Measurements from ENCODE around the gene ITK.

ITK gene

DNA sequence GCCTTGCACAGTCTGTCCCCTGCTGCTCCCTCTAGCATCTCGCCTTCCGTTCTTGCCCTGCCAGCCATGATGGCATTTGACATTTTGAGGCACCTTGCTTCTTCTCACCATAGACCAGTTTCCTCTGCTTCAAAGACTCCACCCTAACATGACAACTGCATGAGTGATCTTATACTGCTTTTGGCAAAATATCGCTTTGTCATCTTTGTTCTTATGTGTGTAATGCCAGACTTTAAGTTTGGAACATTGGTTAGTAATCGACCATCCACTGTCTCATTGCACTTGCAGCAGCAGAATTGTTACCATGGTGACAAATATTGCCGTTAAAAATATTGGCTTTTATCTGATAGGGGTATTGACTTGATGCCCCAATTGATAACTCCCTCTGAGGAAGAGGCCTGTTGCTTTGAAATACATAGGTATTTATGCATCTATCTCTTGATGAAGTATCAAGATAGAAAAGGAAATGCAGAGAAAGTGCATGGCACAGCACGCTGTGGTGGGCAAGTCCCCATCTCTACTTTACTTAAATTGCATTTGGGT, 21.4 kb upstream of the ITK start:
- ChIA-PET CTCF (interaction anchor here (2.8 kb wide), 1 partner anchor 11 kb away, joined by 22 read pairs; no protein-coding TSS in a partner anchor), POLR2A (no interaction called here)
- no peak for DNase-seq (ENCODE audit: low read depth, low spot score)
- no peak overlapping the region for H3K4me3 ChIP-seq (ENCODE audit: low read depth, low read length)
- TF ChIP-seq, protein P1, sequence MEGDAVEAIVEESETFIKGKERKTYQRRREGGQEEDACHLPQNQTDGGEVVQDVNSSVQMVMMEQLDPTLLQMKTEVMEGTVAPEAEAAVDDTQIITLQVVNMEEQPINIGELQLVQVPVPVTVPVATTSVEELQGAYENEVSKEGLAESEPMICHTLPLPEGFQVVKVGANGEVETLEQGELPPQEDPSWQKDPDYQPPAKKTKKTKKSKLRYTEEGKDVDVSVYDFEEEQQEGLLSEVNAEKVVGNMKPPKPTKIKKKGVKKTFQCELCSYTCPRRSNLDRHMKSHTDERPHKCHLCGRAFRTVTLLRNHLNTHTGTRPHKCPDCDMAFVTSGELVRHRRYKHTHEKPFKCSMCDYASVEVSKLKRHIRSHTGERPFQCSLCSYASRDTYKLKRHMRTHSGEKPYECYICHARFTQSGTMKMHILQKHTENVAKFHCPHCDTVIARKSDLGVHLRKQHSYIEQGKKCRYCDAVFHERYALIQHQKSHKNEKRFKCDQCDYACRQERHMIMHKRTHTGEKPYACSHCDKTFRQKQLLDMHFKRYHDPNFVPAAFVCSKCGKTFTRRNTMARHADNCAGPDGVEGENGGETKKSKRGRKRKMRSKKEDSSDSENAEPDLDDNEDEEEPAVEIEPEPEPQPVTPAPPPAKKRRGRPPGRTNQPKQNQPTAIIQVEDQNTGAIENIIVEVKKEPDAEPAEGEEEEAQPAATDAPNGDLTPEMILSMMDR (IDR thresholded peaks at IDR 0.05; ENCODE audit: insufficient read depth, low read length, missing control alignments): no peak

DNA sequence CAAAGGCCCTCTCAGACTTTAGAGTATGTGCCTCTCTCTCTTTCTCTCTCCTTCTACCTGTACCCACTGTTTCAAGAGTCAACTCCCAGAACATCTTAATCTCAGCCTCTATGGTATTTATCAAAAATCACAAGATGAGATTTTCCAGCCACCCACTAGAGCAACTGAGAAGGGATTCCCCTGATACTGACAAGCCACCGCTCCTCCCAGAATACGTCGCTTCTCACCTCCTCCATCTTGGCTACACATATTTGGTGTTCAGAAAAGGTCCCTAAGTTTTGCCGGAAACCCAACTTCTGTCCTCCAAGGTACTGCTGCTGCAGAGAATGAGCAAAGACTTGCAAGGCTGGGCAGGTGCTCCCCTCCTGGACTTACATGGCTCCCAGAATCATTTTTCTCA, 20.6 kb upstream of the ITK start:
- TF ChIP-seq, protein P1 (IDR thresholded peaks at IDR 0.05; ENCODE audit: insufficient read depth, low read length, missing control alignments): no peak
- CTCF ChIA-PET: no interaction called here
- POLR2A ChIA-PET: no interaction called here
- H3K4me3 ChIP-seq (ENCODE audit: low read depth, low read length): no peak overlapping the region
- no peak for DNase-seq (ENCODE audit: low read depth, low spot score)

DNA sequence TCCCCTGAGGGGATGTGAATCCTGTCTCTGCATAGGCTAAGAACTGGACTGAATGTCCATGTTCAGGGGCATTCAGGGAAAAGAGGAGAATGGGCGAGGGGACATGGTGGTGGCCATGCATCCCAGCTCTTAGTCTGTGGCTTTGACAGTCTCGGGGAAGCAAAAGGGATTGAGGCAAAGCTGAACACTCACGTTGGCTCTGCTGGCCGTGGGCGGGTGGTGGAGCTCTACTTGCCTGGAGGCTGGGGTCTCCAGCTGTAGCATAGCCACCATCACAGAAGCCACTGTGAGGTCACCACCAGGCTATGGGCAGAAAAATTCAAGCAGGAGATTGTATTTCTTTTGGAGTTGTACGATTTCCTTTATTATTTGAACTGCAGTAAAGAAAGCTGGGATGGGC, 18.6 kb upstream of the ITK start:
- ChIA-PET CTCF (interaction anchor here (1.2 kb wide), 2 partner anchors 13 kb away, joined by 6 to 8 read pairs; no protein-coding TSS in a partner anchor), POLR2A (no interaction called here)
- H3K4me3 ChIP-seq (ENCODE audit: low read depth, low read length): no peak overlapping the region
- no peak for DNase-seq (ENCODE audit: low read depth, low spot score)
- TF ChIP-seq, protein P1 (IDR thresholded peaks at IDR 0.05; ENCODE audit: insufficient read depth, low read length, missing control alignments): no peak

GRCh38 chr5:157162919-157163510, 17.6 kb upstream of the ITK start:
- POLR2A ChIA-PET: no interaction called here
- H3K4me3 ChIP-seq (ENCODE audit: low read depth, low read length): no peak overlapping the region
- TF ChIP-seq, protein P1 (IDR thresholded peaks at IDR 0.05; ENCODE audit: insufficient read depth, low read length, missing control alignments): no peak
- DNase-seq (ENCODE audit: low read depth, low spot score): no peak
- CTCF ChIA-PET: interaction anchor here (1.2 kb wide), 1 partner anchor 14 kb away, joined by 8 read pairs; no protein-coding TSS in a partner anchor

DNA sequence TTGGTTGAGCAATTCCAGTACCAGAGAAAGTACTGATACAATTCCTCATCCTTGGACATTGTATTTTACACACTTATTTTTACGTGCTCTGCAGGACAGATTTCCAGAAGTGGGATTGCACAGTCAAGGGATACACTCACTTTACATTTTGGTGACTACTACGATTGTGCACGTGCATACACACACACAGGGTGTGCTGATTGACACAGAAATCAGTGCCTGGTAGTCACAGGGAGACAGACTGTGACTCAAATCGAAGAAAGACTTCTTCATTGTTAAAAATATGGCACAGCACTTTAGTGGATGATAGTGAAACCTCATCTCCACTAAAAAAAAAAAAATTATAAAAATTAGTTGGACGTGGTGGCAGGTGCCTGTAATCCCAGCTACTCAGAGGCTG, 16.1 kb upstream of the ITK start:
- TF ChIP-seq, protein P1 (IDR thresholded peaks at IDR 0.05; ENCODE audit: insufficient read depth, low read length, missing control alignments): no peak
- no peak overlapping the region for H3K4me3 ChIP-seq (ENCODE audit: low read depth, low read length)
- POLR2A ChIA-PET: no interaction called here
- CTCF ChIA-PET: no interaction called here
- no peak for DNase-seq (ENCODE audit: low read depth, low spot score)

GRCh38 chr5:157165261-157165660, 15.4 kb upstream of the ITK start:
- no peak overlapping the region for H3K4me3 ChIP-seq (ENCODE audit: low read depth, low read length)
- TF ChIP-seq, protein P1 (IDR thresholded peaks at IDR 0.05; ENCODE audit: insufficient read depth, low read length, missing control alignments): no peak
- DNase-seq (ENCODE audit: low read depth, low spot score): no peak
- CTCF ChIA-PET: interaction anchor here (0.5 to 3.8 kb wide), 3 partner anchors 16 to 575 kb away, joined by 3 to 20 read pairs (median 3); no protein-coding TSS in a partner anchor
- POLR2A ChIA-PET: no interaction called here
